Stimulated activated CD4-positive, alpha-beta T cell treated with anti-CD3 and anti-CD28 coated beads, Interleukin-2, amount 100 ng/mL, for 48 hours (primary cell): ENCODE data around the gene ATP2A2.
A peak's percentile ranks its signal among the peaks of the same experiment; 100 is the strongest.
"Not testable (repeated sequence)": the region's sequence is repeated elsewhere in the genome, so short reads cannot be mapped to it uniquely, and the experiment has no call there.

ENCODE experiments used
- DNase-seq, 2 donors: peaks; one replicate each; pipeline ENCODE4 v3.0.0-alpha.2; 2020

The ATP2A2 gene

GRCh38 chr12:110280779-110281548, at the start of gene ATP2A2:
TSS of gene ATP2A2 (plus strand) at chr12:110281247. CDS start at chr12:110281790, 543 bp downstream.
- peak; percentile 82 to 85 for DNase-seq

- DNase-seq, result no peak
Measured at GRCh38 chr12:110233212-110233903, 47.7 kb upstream of the ATP2A2 start.

GRCh38 chr12:110234331-110234751, 46.7 kb upstream of the ATP2A2 start:
- no peak for DNase-seq

GRCh38 chr12:110234755-110235154, 46.3 kb upstream of the ATP2A2 start:
- no peak for DNase-seq

GRCh38 chr12:110235383-110235782, 45.7 kb upstream of the ATP2A2 start:
- no peak for DNase-seq

GRCh38 chr12:110243227-110243626, 37.8 kb upstream of the ATP2A2 start:
- no peak for DNase-seq

GRCh38 chr12:110244372-110244771, 36.7 kb upstream of the ATP2A2 start:
- DNase-seq, result no peak

GRCh38 chr12:110244829-110245228, 36.2 kb upstream of the ATP2A2 start:
- DNase-seq, result no peak

GRCh38 chr12:110245369-110245772, 35.7 kb upstream of the ATP2A2 start:
- DNase-seq, result peak; percentile 34 to 36

- no peak for DNase-seq
Measured at GRCh38 chr12:110246636-110247339, 34.3 kb upstream of the ATP2A2 start.

GRCh38 chr12:110247340-110248095, 33.5 kb upstream of the ATP2A2 start:
- no peak for DNase-seq

- no peak for DNase-seq
Measured at GRCh38 chr12:110248096-110248447, 33.0 kb upstream of the ATP2A2 start.

- no peak for DNase-seq
Measured at GRCh38 chr12:110249105-110249504, 31.9 kb upstream of the ATP2A2 start.

GRCh38 chr12:110249716-110250225, 31.3 kb upstream of the ATP2A2 start:
- no peak for DNase-seq

GRCh38 chr12:110251381-110251780, 29.7 kb upstream of the ATP2A2 start:
- DNase-seq, result no peak

GRCh38 chr12:110252716-110253115, 28.3 kb upstream of the ATP2A2 start:
- no peak for DNase-seq

GRCh38 chr12:110253176-110253575, 27.9 kb upstream of the ATP2A2 start:
- no peak for DNase-seq

GRCh38 chr12:110254971-110255540, 26.0 kb upstream of the ATP2A2 start:
- no peak for DNase-seq

GRCh38 chr12:110255890-110256456, 25.1 kb upstream of the ATP2A2 start:
- DNase-seq, result not testable (repeated sequence)

GRCh38 chr12:110256780-110257431, 24.1 kb upstream of the ATP2A2 start:
- DNase-seq, result no peak

- DNase-seq, result no peak
Measured at GRCh38 chr12:110258466-110258865, 22.6 kb upstream of the ATP2A2 start.
